Lung (tissue), 12 donors: ENCODE results near the gene ZFHX2. TPM values are rescaled to one million over a fixed set of nuclear protein-coding genes. Genes with fewer than 3 reads are reported as not detected.

Source experiments
- ATAC-seq: fragments of 200-7000 bp; cut with Tn5 transposase; one replicate; pipeline ENCODE4 v1.9.1; 2020; ENCODE audit warnings: moderate number of reproducible peaks; ENCODE audit not compliant: insufficient read depth, low FRiP score
- DNase-seq, 3 donors: peaks; one replicate each; pipeline ENCODE4 v3.0.0-alpha.2; 2013 to 2017
- H3K27ac ChIP-seq, 2 donors: one replicate each; pipeline ENCODE4 v1.5.1; 2013; ENCODE audit warnings: mild to moderate bottlenecking in 2 of 2, moderate library complexity in 2 of 2, control low read depth in 1 of 2, inconsistent platforms in 1 of 2, low read depth in 1 of 2, low read length in 1 of 2
- H3K27me3 ChIP-seq, 3 donors: one replicate each; pipeline ENCODE4 v1.5.1; 2013; ENCODE audit warnings: low read length in 2 of 3; ENCODE audit not compliant: control insufficient read depth in 3 of 3, insufficient read depth in 3 of 3
- H3K36me3 ChIP-seq, 4 donors: one replicate each; pipeline ENCODE4 v1.5.1; 2013; ENCODE audit warnings: low read length in 4 of 4, mild to moderate bottlenecking in 1 of 4, moderate library complexity in 1 of 4; ENCODE audit not compliant: control insufficient read depth in 4 of 4, insufficient read depth in 4 of 4
- H3K4me1 ChIP-seq, 5 donors: one replicate each; pipeline ENCODE4 v1.5.1; 2013; ENCODE audit warnings: low read length in 5 of 5, mild to moderate bottlenecking in 2 of 5, moderate library complexity in 1 of 5; ENCODE audit not compliant: control insufficient read depth in 5 of 5, insufficient read depth in 5 of 5
- H3K4me3 ChIP-seq: one replicate; pipeline ENCODE4 v1.5.1; 2013; ENCODE audit warnings: mild to moderate bottlenecking, control low read depth, moderate library complexity
- H3K9ac ChIP-seq, 2 donors: one replicate each; pipeline ENCODE4 v1.5.1; 2013; ENCODE audit warnings: low read length in 2 of 2, control low read depth in 1 of 2; ENCODE audit not compliant: insufficient read depth in 1 of 2
- H3K9me3 ChIP-seq, 4 donors: one replicate each; pipeline ENCODE4 v1.5.1; 2013; ENCODE audit warnings: low read length in 3 of 4, mild to moderate bottlenecking in 1 of 4, moderate library complexity in 1 of 4; ENCODE audit not compliant: control insufficient read depth in 4 of 4, insufficient read depth in 3 of 4
- WGBS, 2 donors: extraction: QIAGEN DNeasy Blood & Tissue Kit; methylation state at CpG; one replicate each; pipeline ENCODE4 v1.1.7; 2013; 5-methylcytosine and 5-hydroxymethylcytosine counted together
- polyA plus RNA-seq, 2 donors: library from polyadenylated mRNA; stranded (reverse); fragments of 200-250 nt; gene quantifications; one replicate each; pipeline ENCODE4 v1.2.1, GENCODE V29; 2013
- total RNA-seq, 2 donors: library from RNA; depleted of rRNA in 1 of 2; stranded (reverse); fragments of >200 nt in 1 of 2; gene quantifications; one replicate each; pipeline ENCODE4 v1.2.1, GENCODE V29; 2014 to 2021
- TF ChIP-seq, protein P1 (sequence below): IDR thresholded peaks from 2 replicates; pipeline ENCODE4 v1.5.1; 2012; ENCODE audit warnings: mild to moderate bottlenecking; ENCODE audit errors: control extremely low read depth, extremely low read depth
- donor health status: control.
- donor health status: control.
- donor health status: Bipolar disorder and iron deficiency.
- donor health status: healthy.
- donor health status: DM: yes; HTN: yes; CAD: no.

ZFHX2 gene
- total and polyA plus RNA-seq, 4 donors: 0.50 to 4.5 (median 0.75) TPM

GRCh38 chr14:23564181-23564812 lies 12.7 kb upstream of the ZFHX2 start:
- TF ChIP-seq, protein P1, sequence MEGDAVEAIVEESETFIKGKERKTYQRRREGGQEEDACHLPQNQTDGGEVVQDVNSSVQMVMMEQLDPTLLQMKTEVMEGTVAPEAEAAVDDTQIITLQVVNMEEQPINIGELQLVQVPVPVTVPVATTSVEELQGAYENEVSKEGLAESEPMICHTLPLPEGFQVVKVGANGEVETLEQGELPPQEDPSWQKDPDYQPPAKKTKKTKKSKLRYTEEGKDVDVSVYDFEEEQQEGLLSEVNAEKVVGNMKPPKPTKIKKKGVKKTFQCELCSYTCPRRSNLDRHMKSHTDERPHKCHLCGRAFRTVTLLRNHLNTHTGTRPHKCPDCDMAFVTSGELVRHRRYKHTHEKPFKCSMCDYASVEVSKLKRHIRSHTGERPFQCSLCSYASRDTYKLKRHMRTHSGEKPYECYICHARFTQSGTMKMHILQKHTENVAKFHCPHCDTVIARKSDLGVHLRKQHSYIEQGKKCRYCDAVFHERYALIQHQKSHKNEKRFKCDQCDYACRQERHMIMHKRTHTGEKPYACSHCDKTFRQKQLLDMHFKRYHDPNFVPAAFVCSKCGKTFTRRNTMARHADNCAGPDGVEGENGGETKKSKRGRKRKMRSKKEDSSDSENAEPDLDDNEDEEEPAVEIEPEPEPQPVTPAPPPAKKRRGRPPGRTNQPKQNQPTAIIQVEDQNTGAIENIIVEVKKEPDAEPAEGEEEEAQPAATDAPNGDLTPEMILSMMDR: no peak
- WGBS, 2 donors: 87 to 92% methylated on average over 13 of the region's 13 CpGs
- ATAC-seq (no peak), DNase-seq (no peak)
- Histone ChIP-seq H3K4me1 (peaks cover 0 to 21% (median 5%) of the 10 kb centered on the region in 5 donors), H3K9ac (no peak overlapping the region), H3K4me3 (no peak overlapping the region), H3K27me3 (no peaks in the 10 kb centered on the region), H3K27ac (no peak overlapping the region), H3K9me3 (no peaks in the 10 kb centered on the region), H3K36me3 (peaks cover 0 to 26% (median 17%) of the 10 kb centered on the region in 4 donors)

GRCh38 chr14:23563473-23564180 lies 12.1 kb upstream of the ZFHX2 start:
- H3K9ac ChIP-seq: no peak overlapping the region
- DNase-seq (no peak), ATAC-seq (no peak)
- peaks cover 0 to 29% (median 18%) of the 10 kb centered on the region in 4 donors for H3K36me3 ChIP-seq
- H3K27ac ChIP-seq: peak overlapping the region in 1 of 2 donors; percentile 5
- H3K4me3 ChIP-seq: no peak overlapping the region
- peaks cover 0 to 19% (median 5%) of the 10 kb centered on the region in 5 donors for H3K4me1 ChIP-seq
- H3K27me3 ChIP-seq: no peaks in the 10 kb centered on the region
- WGBS, 2 donors: 87 to 92% methylated on average over 14 of the region's 14 CpGs
- no peaks in the 10 kb centered on the region for H3K9me3 ChIP-seq
- TF ChIP-seq, protein P1: no peak

DNA sequence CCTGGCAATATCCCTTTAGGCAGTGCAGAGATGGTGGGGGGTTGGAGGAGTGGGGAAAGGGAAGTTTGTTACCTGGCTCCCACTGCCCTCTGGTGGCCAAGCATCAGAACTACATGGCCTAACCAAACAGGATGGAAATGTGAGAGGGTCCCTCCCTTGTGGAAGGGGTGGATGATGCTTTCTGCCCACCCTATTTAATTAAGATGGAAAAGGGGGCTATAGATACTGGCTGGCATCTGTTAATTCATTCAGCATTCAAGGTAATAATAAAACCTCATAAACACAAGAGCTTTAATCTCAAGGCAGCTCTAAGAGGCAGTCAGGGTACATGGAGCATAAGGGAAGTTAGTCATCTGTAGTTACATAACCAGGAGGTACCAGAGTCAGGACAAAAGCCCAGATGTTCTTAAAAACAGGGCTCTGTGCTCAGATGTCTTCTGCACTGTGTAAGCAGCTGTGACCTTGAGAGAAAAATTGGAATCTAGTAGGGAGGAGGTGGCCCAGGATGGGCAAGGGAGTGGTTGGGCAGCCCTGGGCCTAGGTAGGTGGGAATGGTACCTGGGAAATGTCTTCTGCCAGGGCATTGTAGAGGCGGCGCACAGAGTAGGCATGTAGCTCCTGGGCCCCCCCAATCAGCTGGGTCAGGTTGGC lies 11.4 kb upstream of the ZFHX2 start:
- 97 to 100% methylated on average over 2 of the region's 2 CpGs for WGBS, 2 donors
- no peak for ATAC-seq
- H3K4me1 ChIP-seq: peaks cover 0 to 13% (median 2%) of the 10 kb centered on the region in 5 donors
- TF ChIP-seq, protein P1: peak; percentile 65
- no peak overlapping the region for H3K4me3 ChIP-seq
- no peaks in the 10 kb centered on the region for H3K9me3 ChIP-seq
- no peaks in the 10 kb centered on the region for H3K27me3 ChIP-seq
- no peak overlapping the region for H3K9ac ChIP-seq
- peak overlapping the region in 1 of 2 donors; percentile 5 for H3K27ac ChIP-seq
- DNase-seq: peak; percentile 49 to 63 (median 57)
- peaks cover 0 to 32% (median 19%) of the 10 kb centered on the region in 4 donors for H3K36me3 ChIP-seq
